Left renal pelvis (tissue), 4 donors: ENCODE results near the gene SLC17A4. TPM values are rescaled to one million over a fixed set of nuclear protein-coding genes. Genes with fewer than 3 reads are reported as not detected.
"Not testable (repeated sequence)": the region's sequence is repeated elsewhere in the genome, so short reads cannot be mapped to it uniquely, and the experiment has no call there.

ENCODE experiments used
- DNase-seq, 4 donors: peaks; one replicate each; pipeline ENCODE4 v3.0.0-alpha.2; 2013; ENCODE audit warnings: low read depth in 4 of 4, low spot score in 3 of 4
- polyA plus RNA-seq, 4 donors: library from polyadenylated mRNA; unstranded; fragments of 120-200 nt; gene quantifications; one replicate each; pipeline ENCODE4 v1.2.1, GENCODE V29; 2013; ENCODE audit not compliant: insufficient read length in 4 of 4

SLC17A4 gene
- polyA plus RNA-seq, 4 donors = 0.14 to 1.8 (median 1.1) TPM

DNA sequence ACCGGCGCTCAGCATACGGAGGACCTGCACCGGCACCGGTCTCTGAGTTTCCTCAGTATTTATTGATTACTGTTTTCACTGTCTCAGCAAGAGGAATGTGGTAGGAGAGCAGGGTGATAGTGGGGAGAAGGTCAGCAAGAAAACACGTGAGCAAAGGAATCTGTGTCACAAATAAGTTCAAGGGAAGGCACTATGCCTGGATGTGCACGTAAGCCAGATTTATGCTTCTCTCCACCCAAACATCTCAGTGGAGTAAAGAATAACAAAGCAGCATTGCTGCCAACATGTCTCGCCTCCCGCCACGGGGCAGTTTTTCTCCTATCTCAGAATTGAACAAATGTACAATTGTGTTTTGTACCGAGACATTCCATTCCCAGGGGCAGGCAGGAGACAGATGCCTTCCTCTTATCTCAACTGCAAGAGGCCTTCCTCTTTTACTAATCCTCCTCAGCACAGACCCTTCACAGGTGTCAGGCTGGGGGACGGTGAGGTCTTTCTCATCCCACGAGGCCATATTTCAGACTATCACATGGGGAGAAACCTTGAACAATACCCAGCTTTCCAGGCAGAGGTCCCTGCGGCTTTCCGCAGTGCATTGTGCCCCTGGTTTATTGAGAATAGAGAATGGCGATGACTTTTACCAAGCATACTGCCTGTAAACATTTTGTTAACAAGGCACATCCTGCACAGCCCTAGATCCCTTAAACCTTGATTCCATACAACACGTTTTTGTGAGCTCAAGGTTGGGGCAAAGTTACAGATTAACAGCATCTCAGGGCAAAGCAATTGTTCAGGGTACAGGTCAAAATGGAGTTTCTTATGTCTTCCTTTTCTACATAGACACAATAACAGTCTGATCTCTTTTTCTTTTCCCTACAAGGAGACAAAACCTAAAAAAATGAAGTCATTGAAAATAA, 5.7 kb upstream of the SLC17A4 start:
- DNase-seq = not testable (repeated sequence)

DNA sequence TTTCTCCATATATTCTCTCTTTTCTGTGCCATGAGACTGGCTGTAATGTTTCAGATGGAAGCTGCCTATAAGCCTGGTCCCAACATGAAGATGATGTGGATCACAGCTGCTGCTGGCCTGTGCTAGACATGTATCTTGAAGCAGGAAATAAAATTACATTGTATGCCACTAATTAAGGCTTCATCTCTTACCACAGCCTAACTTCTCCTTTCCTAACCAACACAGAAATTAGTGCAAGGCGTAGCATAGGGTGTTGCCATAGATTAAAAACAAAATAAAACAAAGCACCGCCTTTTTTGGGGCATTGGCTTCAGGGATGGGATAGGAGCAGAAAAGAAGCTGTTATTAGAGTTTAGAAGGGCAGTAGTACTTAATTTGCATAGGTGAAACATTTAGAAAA, 4.7 kb upstream of the SLC17A4 start:
- DNase-seq = no peak

DNA sequence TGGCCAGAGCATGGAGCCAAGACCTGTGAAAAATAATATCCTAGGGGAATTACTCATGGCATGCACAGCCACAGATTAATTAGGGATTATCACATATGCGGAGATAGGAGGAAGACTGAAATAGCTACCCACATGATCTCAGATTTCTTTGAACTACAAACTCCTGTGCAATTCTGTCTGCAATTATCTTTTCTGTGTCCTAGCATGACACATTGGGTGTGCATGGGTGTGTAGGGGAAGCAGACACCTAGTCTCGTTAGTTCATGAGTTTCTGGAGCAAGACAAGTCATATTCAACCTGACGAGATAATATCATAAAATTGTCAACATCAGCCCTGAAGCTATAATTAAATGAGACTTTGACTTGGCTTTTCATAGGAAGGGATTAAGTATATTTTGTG, 3.6 kb upstream of the SLC17A4 start:
- no peak for DNase-seq

DNA sequence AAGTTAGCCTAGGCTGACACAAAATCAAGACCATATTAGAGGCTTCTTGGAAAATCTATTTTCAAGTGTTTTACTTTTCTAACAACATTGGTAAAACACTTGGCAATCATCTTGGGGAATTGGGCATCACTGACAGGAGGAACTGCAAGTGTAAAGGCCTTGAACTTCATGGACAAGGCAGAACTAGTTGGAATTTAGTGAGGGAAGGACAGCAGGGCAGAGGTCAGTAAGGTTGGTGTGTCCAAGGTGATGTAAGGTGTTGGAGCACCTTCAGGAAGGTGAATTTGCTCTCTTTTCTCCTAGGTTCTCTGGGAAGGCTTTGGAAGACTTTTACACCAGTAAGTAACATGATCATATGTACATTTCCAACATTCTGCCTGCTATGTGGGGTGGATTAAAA, 1.5 kb upstream of the SLC17A4 start:
- DNase-seq = no peak

DNA sequence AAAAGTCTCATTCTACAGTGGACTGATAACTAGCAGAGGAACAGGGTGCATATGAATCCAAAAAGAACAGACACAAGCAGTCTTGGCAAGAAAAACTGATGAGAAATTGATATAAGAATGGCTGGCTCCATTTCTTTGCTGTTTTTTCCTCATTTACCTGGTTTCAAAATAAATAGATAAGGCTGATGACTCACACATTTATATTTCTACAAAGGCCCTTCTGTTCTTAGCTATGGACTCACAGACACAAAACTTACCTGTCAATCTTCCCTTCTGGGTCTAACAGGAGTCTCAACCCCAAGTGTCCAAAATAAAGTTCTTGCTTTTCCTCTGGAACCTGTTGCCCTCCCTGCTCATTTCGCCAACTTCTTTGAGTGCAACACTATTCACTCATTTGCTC, 941 bp downstream of the SLC17A4 start:
- no peak for DNase-seq

DNA sequence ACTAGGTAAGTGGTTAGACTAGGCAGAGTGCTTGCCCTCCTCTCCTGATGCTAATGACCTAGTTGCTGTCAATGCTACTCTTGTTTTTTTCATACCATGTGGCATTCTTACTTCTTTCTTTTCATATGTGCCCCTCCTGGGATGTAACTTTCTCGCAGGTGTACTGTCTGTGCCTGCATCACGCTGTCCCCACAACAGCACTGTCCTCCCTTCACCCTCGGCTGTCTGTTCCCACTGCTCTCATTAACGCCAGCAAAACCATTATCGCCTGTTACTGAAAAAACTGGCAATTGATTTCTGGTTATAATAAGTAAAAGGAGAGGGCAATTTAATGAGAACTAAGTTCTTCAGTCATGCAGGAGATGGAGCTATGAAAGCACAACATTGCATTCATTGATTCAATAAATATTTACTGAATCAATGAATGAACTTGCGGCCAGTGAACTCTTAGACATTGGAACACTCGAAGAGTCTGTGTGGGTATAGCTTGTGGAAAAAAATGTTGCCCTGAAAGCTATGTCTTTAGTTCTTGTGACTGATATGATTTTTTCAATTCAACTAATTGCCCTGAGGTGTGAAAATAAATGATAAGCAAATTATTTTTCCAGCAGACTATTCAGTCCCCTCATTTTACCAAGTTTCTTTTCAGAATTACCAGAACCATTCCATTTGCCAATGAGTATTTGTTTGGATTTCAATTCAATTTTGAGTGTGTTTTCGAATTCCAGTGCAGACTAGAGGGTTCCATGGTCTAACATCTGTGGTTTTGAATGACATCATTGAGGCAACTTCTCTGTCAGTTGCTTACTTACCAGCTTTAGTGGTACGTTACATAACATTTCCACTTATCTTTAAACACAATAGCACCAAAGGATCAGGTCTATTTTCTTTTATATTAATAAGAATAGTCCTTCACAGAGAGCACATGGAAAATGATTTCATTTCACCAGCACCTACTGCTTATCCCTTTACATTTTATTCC, 2.1 kb downstream of the SLC17A4 start:
- no peak for DNase-seq

DNA sequence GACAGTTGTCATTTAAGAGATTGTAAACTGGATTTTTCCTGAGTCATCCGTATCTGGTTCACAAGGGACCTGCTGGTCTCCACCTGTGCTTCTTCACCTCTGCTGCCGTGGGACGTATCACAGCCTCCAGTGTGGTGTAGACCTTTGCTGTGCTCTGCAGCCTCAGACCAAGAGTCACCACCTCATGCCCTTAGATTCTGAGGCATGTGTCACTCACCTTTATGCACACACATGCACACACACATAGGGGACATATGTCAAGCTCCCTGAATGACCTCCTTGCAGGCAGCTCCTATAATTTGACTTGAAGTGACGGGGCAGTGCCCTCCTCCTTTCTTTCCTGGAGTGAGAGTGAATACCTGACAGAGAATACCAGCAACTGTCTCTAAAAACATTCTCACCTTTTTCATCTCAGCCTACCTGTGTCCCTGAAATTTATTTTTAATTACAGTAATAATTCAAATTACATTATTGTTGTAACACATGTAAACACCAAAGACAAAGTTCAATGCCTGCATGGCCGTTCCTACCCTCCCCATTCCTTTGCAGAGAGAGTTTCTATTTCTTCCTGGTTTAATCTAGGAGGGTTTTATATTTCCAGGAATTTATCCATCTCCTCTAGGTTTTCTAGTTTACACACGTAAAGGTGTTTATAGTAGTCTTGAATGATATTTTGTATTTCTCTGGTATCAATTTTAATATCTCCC, 3.5 kb downstream of the SLC17A4 start:
- DNase-seq = no peak

- no peak for DNase-seq
Measured at GRCh38 chr6:25764611-25765010, 10.1 kb downstream of the SLC17A4 start.

- no peak for DNase-seq
Measured at GRCh38 chr6:25768566-25768965, 14.0 kb downstream of the SLC17A4 start.

DNA sequence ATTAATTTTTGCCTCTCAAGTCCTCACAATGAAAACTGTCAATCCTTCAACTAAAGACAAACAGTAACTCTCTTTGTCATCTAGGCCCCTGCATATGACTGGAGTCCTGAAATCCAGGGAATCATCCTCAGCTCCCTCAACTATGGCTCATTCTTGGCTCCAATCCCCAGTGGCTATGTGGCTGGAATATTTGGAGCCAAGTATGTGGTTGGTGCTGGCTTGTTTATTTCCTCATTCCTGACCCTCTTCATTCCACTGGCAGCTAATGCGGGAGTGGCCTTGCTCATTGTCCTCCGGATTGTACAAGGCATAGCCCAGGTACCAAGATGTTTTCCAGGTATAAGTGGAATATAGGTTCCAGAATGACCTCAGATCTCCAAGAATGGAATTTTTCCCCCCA, 15.4 kb downstream of the SLC17A4 start:
- DNase-seq = no peak

GRCh38 chr6:25774120-25774715, 19.7 kb downstream of the SLC17A4 start:
- DNase-seq = no peak

DNA sequence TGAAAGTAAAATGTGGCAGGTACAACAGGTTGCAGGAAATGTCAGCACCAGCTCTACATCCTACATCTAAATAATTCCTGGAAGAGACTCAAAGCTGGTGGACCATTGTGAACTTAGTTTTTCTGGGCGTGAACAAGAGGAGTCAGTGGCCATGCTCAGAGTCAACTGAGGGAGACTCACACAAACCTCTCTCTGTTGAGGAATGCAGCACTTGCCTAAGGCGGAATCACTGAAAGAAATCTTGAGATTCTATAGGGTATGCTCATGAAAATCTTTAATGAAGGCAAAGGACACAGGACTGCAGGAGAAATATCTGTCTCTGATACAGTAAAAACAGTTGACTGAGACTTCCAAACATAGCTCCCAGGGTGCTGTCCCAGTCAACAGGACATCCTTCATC, 22.5 kb downstream of the SLC17A4 start:
- DNase-seq = no peak

DNA sequence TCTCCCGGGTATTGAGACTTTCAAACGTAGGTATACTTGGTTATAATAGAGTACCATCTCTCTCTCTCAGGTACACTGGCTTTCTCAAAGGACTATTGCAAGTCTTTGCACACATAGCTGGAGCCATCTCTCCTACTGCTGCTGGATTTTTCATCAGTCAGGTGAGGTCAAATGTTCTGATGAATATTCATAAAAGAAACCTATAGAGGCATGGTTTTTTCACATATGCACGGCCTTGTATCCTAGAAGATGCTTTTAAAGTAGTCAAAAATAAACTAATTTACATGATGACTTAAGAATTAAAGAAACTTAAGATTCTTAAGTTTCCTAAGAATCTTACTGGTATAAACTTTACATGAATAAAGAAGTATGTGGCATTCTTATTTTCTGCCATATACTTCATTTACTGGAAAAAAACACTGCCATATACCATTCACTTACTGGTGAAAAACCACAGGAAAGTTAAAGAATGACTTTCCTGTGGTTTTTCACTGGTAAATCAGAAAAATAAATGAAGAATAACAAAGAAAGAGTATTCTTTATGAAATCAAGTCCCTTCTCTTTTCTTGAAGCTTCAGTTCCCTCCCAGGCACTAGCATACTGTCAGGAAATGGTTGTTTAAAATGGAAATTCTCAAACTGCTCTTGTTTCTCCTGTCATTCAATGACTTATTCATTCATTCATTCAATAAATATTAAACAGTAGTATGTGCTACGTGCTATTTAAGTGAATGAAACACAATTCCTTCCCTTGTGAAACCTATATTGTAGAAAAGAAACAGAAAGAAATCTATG, 23.5 kb downstream of the SLC17A4 start:
- no peak for DNase-seq

DNA sequence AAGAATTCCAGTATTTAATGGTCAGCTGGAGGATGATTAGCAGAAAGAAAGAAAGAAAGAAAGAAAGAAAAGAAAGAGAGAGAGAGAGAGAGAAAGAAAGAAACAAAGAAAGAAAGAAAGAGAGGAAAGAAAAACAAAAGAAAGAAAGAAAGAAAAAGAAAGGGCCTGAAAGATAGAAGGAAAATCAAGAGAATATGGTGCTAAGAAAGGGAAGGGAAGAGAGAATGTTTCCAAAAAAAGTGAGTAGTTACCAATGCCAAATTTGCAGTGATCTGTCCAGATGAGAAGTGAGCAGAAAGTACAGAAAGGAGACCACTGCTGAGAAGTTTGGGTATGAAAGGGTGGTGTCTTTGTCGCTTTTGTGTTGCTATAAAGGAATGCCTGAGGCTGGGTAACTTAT, 26.6 kb downstream of the SLC17A4 start:
- DNase-seq = no peak

GRCh38 chr6:25787428-25787827, 32.9 kb downstream of the SLC17A4 start:
- DNase-seq = no peak

- no peak for DNase-seq
Measured at GRCh38 chr6:25788305-25788922, 33.9 kb downstream of the SLC17A4 start.

GRCh38 chr6:25789475-25789874, 34.9 kb downstream of the SLC17A4 start:
- DNase-seq = no peak

DNA sequence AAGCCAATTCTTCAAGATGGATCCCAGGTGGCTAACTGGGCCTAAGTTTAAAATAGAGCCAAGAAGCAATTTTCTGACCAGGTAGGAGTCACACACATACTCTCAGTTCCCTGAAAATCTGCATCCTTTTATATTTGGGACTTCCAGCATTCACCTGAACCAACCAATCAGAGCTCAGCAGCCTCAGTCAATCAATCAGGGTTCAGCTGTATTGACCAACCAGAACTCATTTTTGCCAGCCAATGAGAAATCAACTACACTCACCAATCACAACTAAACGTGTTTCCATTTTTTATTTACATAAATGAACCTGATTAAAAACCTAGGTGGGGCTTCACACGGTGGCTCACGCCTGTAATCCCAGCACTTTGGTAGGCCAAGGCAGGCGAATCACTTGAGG, 37.5 kb downstream of the SLC17A4 start:
- no peak for DNase-seq

DNA sequence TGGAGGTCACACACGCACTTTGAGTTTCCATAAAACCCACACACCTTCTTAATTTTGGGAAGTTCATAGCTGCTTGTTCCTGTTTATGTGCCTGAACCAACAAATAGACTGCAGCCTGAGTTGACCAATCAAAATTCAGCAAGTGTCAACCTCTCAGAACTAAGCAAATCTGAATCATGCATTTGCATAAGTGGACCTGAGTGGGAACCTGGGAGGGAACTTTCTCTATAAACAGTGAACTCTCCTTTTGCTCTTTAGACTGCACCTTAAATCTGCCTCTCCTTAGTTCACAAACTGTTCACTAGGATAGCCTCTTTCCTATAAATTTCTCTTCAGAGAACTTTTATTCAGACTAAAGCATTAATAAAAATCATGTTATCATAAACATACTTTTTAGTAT, 39.4 kb downstream of the SLC17A4 start:
- no peak for DNase-seq
